KMS-11 (cell line): ENCODE data around the gene PAPSS1.
A peak's percentile ranks its signal among the peaks of the same experiment; 100 is the strongest.

Experiments used
- H2AFZ ChIP-seq: fragments of 200-600 bp; sonication (generic); 2 replicates; pipeline ENCODE4 v1.6.1; 2016; ENCODE audit warnings: antibody characterized with exemption, mixed run types, low read depth
- H3K27ac ChIP-seq: fragments of 200-600 bp; sonication (generic); 2 replicates; pipeline ENCODE4 v1.6.1; 2016; ENCODE audit warnings: mild to moderate bottlenecking, mixed run types
- H3K27me3 ChIP-seq: fragments of 200-600 bp; sonication (generic); 2 replicates; pipeline ENCODE4 v1.6.1; 2017; ENCODE audit warnings: mild to moderate bottlenecking, low read depth, mixed run types, moderate library complexity; ENCODE audit not compliant: insufficient read depth
- H3K36me3 ChIP-seq: fragments of 200-600 bp; sonication (generic); 2 replicates; pipeline ENCODE4 v1.6.1; 2017; ENCODE audit warnings: mild to moderate bottlenecking, mixed run types; ENCODE audit not compliant: insufficient read depth
- H3K4me1 ChIP-seq: fragments of 200-600 bp; sonication (generic); 2 replicates; pipeline ENCODE4 v1.6.1; 2016; ENCODE audit warnings: mild to moderate bottlenecking, low read depth, mixed run types; ENCODE audit not compliant: poor library complexity, severe bottlenecking
- H3K4me2 ChIP-seq: fragments of 200-600 bp; sonication (generic); 2 replicates; pipeline ENCODE4 v1.7.0; 2016; ENCODE audit warnings: mild to moderate bottlenecking, mixed run types
- H3K4me3 ChIP-seq: fragments of 200-600 bp; sonication (generic); IDR thresholded peaks from 2 replicates; pipeline ENCODE4 v1.6.1; 2017; ENCODE audit warnings: low read depth, low read length, mixed read lengths; ENCODE audit not compliant: insufficient read depth
- H3K79me2 ChIP-seq: fragments of 200-600 bp; sonication (generic); 2 replicates; pipeline ENCODE4 v1.6.1; 2016; ENCODE audit warnings: low read depth, mixed run types; ENCODE audit not compliant: insufficient read depth
- H3K9ac ChIP-seq: fragments of 200-600 bp; sonication (generic); 2 replicates; pipeline ENCODE4 v1.6.1; 2016; ENCODE audit warnings: mild to moderate bottlenecking, mixed run types
- H4K20me1 ChIP-seq: fragments of 200-600 bp; sonication (generic); 2 replicates; pipeline ENCODE4 v1.6.1; 2016; ENCODE audit warnings: mild to moderate bottlenecking, mixed run types; ENCODE audit not compliant: insufficient read depth
- TF ChIP-seq, protein P1 (sequence below): fragments of 200-600 bp; sonication (generic); conservative IDR thresholded peaks from 2 replicates; pipeline ENCODE4 v1.6.1; 2017; ENCODE audit warnings: low read depth, mild to moderate bottlenecking, antibody characterized with exemption, low read length, moderate library complexity, mixed read lengths

PAPSS1 gene

DNA sequence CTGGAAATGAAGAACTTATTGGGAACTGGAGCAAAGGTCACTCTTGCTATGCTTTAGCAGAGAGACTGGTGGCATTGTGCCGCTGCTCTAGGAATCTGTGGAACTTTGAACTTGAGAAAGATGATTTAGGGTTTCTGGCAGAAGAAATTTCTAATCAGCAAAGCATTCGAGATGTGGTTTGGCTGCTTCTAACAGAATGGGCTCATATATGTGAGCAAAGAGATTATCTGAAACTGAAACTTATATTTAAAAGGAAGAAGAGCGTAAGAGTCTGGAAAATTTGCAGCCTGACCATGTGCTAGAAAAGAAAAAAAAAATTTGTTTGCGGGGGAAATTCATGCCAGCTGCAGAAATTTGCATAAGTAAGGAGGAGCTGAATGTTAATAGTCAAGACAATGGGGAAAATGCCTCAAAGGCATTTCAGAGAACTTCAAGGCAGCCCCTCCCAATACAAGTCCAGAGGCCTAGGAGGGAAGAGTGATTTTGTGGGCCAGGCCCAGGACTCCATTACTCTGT lies 35.9 kb upstream of the PAPSS1 start:
- H3K27ac ChIP-seq: peak overlapping the region; percentile 90
- H3K27me3 ChIP-seq: no peaks in the 10 kb centered on the region
- no peaks in the 10 kb centered on the region for H4K20me1 ChIP-seq
- no peak overlapping the region for H3K4me3 ChIP-seq
- peak overlapping the region; percentile 57 for H2AFZ ChIP-seq
- peak overlapping the region; percentile 65 for H3K4me2 ChIP-seq
- TF ChIP-seq, protein P1, sequence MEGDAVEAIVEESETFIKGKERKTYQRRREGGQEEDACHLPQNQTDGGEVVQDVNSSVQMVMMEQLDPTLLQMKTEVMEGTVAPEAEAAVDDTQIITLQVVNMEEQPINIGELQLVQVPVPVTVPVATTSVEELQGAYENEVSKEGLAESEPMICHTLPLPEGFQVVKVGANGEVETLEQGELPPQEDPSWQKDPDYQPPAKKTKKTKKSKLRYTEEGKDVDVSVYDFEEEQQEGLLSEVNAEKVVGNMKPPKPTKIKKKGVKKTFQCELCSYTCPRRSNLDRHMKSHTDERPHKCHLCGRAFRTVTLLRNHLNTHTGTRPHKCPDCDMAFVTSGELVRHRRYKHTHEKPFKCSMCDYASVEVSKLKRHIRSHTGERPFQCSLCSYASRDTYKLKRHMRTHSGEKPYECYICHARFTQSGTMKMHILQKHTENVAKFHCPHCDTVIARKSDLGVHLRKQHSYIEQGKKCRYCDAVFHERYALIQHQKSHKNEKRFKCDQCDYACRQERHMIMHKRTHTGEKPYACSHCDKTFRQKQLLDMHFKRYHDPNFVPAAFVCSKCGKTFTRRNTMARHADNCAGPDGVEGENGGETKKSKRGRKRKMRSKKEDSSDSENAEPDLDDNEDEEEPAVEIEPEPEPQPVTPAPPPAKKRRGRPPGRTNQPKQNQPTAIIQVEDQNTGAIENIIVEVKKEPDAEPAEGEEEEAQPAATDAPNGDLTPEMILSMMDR: no peak
- H3K4me1 ChIP-seq: peaks cover 45% of the 10 kb centered on the region
- no peaks in the 10 kb centered on the region for H3K79me2 ChIP-seq
- peak overlapping the region; percentile 27; the same call in 1 of the 2 replicates for H3K9ac ChIP-seq
- no peaks in the 10 kb centered on the region for H3K36me3 ChIP-seq

DNA sequence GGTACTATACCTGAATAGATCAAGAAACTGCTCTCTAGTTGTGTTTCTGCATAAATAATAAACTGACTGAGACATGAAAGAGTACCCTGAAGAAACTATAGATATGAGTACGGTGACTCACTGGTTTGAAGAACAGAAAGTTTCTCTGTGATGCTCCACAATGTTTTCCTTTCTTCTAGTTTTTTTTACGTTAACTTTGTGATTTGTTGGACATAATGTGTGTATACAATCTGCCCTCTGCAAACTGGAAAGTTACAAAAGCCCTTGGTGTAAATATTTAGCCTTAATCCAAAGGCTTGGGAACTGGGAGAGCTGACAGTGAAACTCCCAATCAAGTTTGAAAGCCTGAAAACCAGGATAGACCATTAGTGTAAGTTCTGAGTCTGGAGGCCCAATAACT lies 31.6 kb upstream of the PAPSS1 start:
- H3K4me3 ChIP-seq: no peak overlapping the region
- no peak overlapping the region for H3K27ac ChIP-seq
- H2AFZ ChIP-seq: no peak overlapping the region
- H3K4me2 ChIP-seq: no peak overlapping the region
- H3K27me3 ChIP-seq: no peaks in the 10 kb centered on the region
- H3K79me2 ChIP-seq: no peaks in the 10 kb centered on the region
- TF ChIP-seq, protein P1: no peak
- no peaks in the 10 kb centered on the region for H4K20me1 ChIP-seq
- H3K4me1 ChIP-seq: peaks cover 28% of the 10 kb centered on the region
- no peak overlapping the region for H3K9ac ChIP-seq
- H3K36me3 ChIP-seq: no peaks in the 10 kb centered on the region

DNA sequence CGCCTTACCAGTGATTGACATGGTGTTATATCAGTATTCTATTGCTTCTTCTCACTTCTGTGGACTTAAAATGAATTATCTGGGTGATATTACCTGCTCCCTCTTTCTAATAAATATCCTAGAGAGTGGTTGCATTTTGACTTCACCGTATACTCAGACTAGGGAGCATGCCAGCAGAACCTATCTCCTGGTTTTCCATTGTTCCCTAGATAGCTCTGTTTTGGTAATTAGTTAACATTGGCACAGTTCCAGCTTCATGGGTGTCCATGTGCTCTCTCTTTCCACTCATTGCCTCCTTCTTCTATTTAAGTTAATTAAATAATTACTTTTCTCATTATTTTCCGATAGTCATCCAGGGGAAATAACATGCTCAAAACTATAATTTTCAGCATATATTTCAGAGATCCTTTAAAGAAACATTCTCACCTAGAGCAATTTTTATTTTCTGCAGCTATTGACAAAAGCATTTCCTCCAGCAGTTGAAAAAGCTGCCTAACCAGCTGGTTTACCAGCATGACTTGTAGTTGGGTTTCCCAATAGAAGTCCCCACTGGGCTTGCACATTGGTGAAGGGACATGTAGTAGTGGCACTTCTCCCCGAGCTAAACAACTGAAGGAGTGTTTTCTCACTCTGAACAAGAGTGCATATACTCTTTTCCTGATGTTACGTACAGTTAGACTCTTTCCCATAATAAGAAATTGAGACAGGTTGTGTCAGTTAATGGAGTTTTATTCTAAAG lies 27.9 kb upstream of the PAPSS1 start:
- peaks cover 14% of the 10 kb centered on the region for H3K4me1 ChIP-seq
- no peak overlapping the region for H3K27ac ChIP-seq
- H3K4me3 ChIP-seq: no peak overlapping the region
- H3K79me2 ChIP-seq: no peaks in the 10 kb centered on the region
- H4K20me1 ChIP-seq: no peaks in the 10 kb centered on the region
- H3K4me2 ChIP-seq: no peak overlapping the region
- H3K9ac ChIP-seq: no peak overlapping the region
- H3K27me3 ChIP-seq: no peaks in the 10 kb centered on the region
- no peaks in the 10 kb centered on the region for H3K36me3 ChIP-seq
- TF ChIP-seq, protein P1: no peak
- no peak overlapping the region for H2AFZ ChIP-seq

DNA sequence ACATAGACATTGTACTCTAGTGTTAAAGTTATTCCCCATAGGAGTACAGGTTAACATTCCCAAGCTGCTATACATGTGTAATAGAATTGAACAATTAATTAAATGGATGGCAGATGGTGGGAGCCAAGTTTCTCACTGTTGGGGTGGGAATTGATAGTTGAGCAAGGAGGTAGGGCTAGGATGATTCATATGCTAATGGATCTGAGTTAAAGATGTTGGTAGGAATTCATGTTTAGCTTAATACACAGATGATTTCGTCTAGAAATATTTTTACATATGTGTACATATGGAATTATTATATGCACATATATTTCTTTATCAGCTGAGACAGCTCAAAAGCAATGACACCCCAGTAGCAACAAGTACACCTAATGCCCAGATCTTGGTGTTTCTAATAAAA lies 26.1 kb upstream of the PAPSS1 start:
- Histone ChIP-seq H3K4me2 (no peak overlapping the region), H3K27ac (no peak overlapping the region), H3K4me1 (peaks cover 17% of the 10 kb centered on the region), H3K27me3 (no peaks in the 10 kb centered on the region), H3K9ac (no peak overlapping the region), H3K36me3 (no peaks in the 10 kb centered on the region), H3K4me3 (no peak overlapping the region), H4K20me1 (no peaks in the 10 kb centered on the region), H3K79me2 (no peaks in the 10 kb centered on the region), H2AFZ (no peak overlapping the region)
- TF ChIP-seq, protein P1: no peak
